ENCODE data around the gene WIZ. TPM values are rescaled to one million over a fixed set of nuclear protein-coding genes. Genes with fewer than 3 reads are reported as not detected.

WIZ gene
- total and polyA plus RNA-seq, 7 donors = 16.6 to 39.1 (median 22.9) TPM

- Histone ChIP-seq H3K9me3 (no peaks in the 10 kb centered on the region), H3K27ac (peak overlapping the region; percentile 93), H3K36me3 (ENCODE audit: insufficient read depth in 1 of 2, low read depth in 1 of 2) (peaks cover 12 to 46% of the 10 kb centered on the region in 2 donors), H3K4me1 (peaks cover 48% of the 10 kb centered on the region), H3K4me3 (peak overlapping the region; percentile 30), H3K27me3 (ENCODE audit: insufficient read depth in 3 of 3, low read length in 2 of 3) (no peaks in the 10 kb centered on the region)
- intact Hi-C loops (cut with DNase I) = no loop called here
- ATAC-seq = no peak
- TF ChIP-seq CTCF (IDR thresholded peaks at IDR 0.05) = no peak
- 37 to 59% (median 37%) methylated on average over 21 of the region's 21 CpGs for WGBS, 3 donors
- DNase-seq = peak in 1 of 2 donors; percentile 54
These were observed 75.6 kb downstream of the WIZ start for GRCh38 chr19:15374105-15374651.

GRCh38 chr19:15373644-15374043 is 76.1 kb downstream of the WIZ start:
- no peaks in the 10 kb centered on the region for H3K27me3 ChIP-seq (ENCODE audit: insufficient read depth in 3 of 3, low read length in 2 of 3)
- DNase-seq (peak in 1 of 2 donors; percentile 57), ATAC-seq (no peak)
- peaks cover 12 to 51% of the 10 kb centered on the region in 2 donors for H3K36me3 ChIP-seq (ENCODE audit: insufficient read depth in 1 of 2, low read depth in 1 of 2)
- H3K27ac ChIP-seq = peak overlapping the region; percentile 93
- H3K9me3 ChIP-seq = no peaks in the 10 kb centered on the region
- H3K4me3 ChIP-seq = no peak overlapping the region
- 85 to 91% (median 88%) methylated on average over 21 to 22 of the region's 22 CpGs for WGBS, 3 donors
- TF ChIP-seq CTCF (IDR thresholded peaks at IDR 0.05) = no peak
- peaks cover 48% of the 10 kb centered on the region for H3K4me1 ChIP-seq
- intact Hi-C loops (cut with DNase I) = no loop called here

- Histone ChIP-seq H3K27ac (peak overlapping the region; percentile 7), H3K4me3 (no peak overlapping the region), H3K4me1 (peaks cover 47% of the 10 kb centered on the region), H3K36me3 (ENCODE audit: insufficient read depth in 1 of 2, low read depth in 1 of 2) (peaks cover 14 to 59% of the 10 kb centered on the region in 2 donors), H3K27me3 (ENCODE audit: insufficient read depth in 3 of 3, low read length in 2 of 3) (no peaks in the 10 kb centered on the region), H3K9me3 (no peaks in the 10 kb centered on the region)
- DNase-seq (peak in 1 of 2 donors; percentile 59), ATAC-seq (no peak)
- 93 to 94% (median 94%) methylated on average over 29 to 30 of the region's 30 CpGs for WGBS, 3 donors
- TF ChIP-seq CTCF (IDR thresholded peaks at IDR 0.05) = no peak
- intact Hi-C loops (cut with DNase I) = no loop called here
These were observed 76.9 kb downstream of the WIZ start for GRCh38 chr19:15372891-15373301.

GRCh38 chr19:15372470-15372869 is 77.3 kb downstream of the WIZ start:
- DNase-seq (peak in 1 of 2 donors; percentile 14), ATAC-seq (no peak)
- 94 to 95% (median 94%) methylated on average over 14 of the region's 14 CpGs for WGBS, 3 donors
- H3K27me3 ChIP-seq (ENCODE audit: insufficient read depth in 3 of 3, low read length in 2 of 3) = no peaks in the 10 kb centered on the region
- no peaks in the 10 kb centered on the region for H3K9me3 ChIP-seq
- H3K27ac ChIP-seq = peak overlapping the region; percentile 7
- H3K4me3 ChIP-seq = no peak overlapping the region
- H3K36me3 ChIP-seq (ENCODE audit: insufficient read depth in 1 of 2, low read depth in 1 of 2) = peaks cover 18 to 63% of the 10 kb centered on the region in 2 donors
- intact Hi-C loops (cut with DNase I) = no loop called here
- H3K4me1 ChIP-seq = peaks cover 42% of the 10 kb centered on the region
- no peak for TF ChIP-seq CTCF (IDR thresholded peaks at IDR 0.05)

Measured in psoas muscle (tissue), 8 donors.